Fibroblast of pulmonary artery (primary cell): ENCODE results near the gene PRR23E.

ENCODE experiments used
- DNase-seq: peaks from one replicate; pipeline ENCODE4 v3.0.0-alpha.2; 2010; ENCODE audit warnings: low read depth
- H3K4me3 ChIP-seq: replicated peaks from 2 replicates; pipeline ENCODE4 v1.5.1; 2011; ENCODE audit warnings: low read depth, mild to moderate bottlenecking, control low read depth, low read length, moderate library complexity
- CTCF ChIP-seq: IDR thresholded peaks from 2 replicates; pipeline ENCODE4 v1.5.1; 2011; ENCODE audit warnings: mild to moderate bottlenecking, control low read depth, low read length, inconsistent platforms; ENCODE audit errors: missing control alignments

PRR23E gene

GRCh38 chr3:127150513-127151250 lies 42.2 kb upstream of the PRR23E start:
- no peak for DNase-seq
- no peak overlapping the region for H3K4me3 ChIP-seq
- no peak for TF ChIP-seq CTCF

GRCh38 chr3:127151251-127151564 lies 41.7 kb upstream of the PRR23E start:
- DNase-seq, result no peak
- no peak overlapping the region for H3K4me3 ChIP-seq
- no peak for TF ChIP-seq CTCF

DNA sequence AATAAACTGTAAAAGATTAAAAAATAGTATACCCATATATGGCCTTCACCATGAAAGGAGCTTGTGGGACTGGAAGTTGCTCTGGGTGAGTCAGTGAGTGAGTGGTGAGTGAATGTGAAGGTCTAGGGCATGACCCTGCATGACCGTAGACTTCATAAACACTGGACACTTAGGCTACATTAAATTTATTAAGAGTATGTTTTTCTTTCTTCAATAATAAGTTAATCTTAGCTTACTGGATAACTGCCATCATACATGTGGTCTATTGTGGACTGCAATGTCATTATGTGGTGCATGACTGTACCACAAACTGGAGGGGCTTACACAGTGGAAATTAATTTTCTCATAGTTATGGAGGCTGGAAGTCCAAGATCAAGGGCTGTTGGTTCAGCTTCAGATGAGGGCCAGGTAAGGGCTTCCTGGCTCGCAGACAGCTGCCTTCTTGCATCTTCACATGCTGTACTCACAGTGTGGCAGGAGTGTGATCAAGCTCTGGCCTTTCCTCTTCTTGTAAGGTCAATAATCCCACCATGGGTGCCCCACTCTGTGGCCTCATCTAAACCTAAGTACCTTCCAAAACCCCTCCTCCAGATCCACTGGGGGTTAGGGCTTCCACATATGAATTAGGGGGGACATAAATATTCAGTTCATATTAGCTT lies 40.8 kb upstream of the PRR23E start:
- no peak for DNase-seq
- no peak for TF ChIP-seq CTCF
- H3K4me3 ChIP-seq, result no peak overlapping the region

- H3K4me3 ChIP-seq, result no peak overlapping the region
- no peak for DNase-seq
- TF ChIP-seq CTCF, result no peak
Measured at GRCh38 chr3:127152684-127153505, 40.0 kb upstream of the PRR23E start.

- no peak for TF ChIP-seq CTCF
- DNase-seq, result no peak
Measured at GRCh38 chr3:127153506-127153815, 39.5 kb upstream of the PRR23E start.

DNA sequence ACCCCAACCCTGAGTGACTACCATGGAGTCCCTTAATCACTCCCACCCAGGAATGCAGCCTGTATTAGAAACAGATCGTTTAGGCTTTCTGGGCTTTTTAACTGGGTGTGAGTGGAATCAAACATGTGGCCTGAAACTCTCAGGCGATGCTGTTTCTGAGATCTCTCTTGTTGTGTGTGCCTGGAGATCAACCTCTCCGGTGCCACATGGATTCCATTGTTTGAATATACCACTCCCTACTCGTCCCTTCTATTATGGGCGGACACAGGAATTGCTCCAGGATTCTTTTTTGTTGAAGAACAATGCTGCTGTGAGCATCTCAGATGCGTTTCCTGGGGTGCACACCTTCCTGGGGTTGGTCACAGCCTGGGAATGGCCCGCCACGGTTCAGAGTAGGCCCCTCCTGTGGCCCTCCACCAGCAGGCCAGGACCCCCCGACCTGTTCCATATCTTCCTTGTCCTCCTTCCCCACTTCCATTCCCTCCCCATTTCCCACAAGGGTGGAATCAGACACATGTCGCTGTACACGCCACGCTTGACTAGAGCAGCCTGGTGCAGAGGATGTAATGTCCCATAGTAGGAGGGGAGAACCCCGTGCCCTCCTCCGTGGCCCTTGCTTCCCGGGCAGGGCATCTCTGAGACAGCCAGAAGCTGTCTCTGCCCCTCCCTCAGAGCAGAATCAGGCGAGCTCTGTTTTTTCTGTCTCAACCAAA lies 36.4 kb upstream of the PRR23E start:
- TF ChIP-seq CTCF, result no peak
- DNase-seq, result no peak
- H3K4me3 ChIP-seq, result no peak overlapping the region

More at GRCh38 chr3:127153506-127153815, 39.5 kb upstream of the PRR23E start:
- H3K4me3 ChIP-seq, result no peak overlapping the region
